HepG2 (cell line): ENCODE measurements around the gene ATP5MG. TPM values are rescaled to one million over a fixed set of nuclear protein-coding genes. Genes with fewer than 3 reads are reported as not detected.

ENCODE experiments used
- ATF1 ChIP-seq: IDR thresholded peaks from 2 replicates; pipeline ENCODE4 v1.6.1; 2016; ENCODE audit warnings: mild to moderate bottlenecking, control low read depth
- CBX2 ChIP-seq, 2 experiments: fragments of 200-600 bp in 1 of 2; sonication (generic); formaldehyde crosslinking in 1 of 2; IDR thresholded peaks; 2 replicates each; pipeline versions ENCODE4 v1.7.0 to v1.8.1; 2018 to 2022; ENCODE audit warnings: low read depth in 2 of 2, low read length in 1 of 2, mild to moderate bottlenecking in 1 of 2, missing genetic modification reagents in 1 of 2
- ESRRA ChIP-seq: sonication (generic); formaldehyde crosslinking; IDR thresholded peaks from 2 replicates; pipeline ENCODE4 v1.5.1; 2020; ENCODE audit warnings: mild to moderate bottlenecking, low read depth, missing genetic modification reagents
- GABPB1 ChIP-seq: IDR thresholded peaks from 2 replicates; pipeline ENCODE4 v1.6.1; 2016; ENCODE audit warnings: mild to moderate bottlenecking, missing genetic modification reagents, moderate library complexity, missing compliant biosample characterization
- GLI4 ChIP-seq: sonication (generic); formaldehyde crosslinking; IDR thresholded peaks from 2 replicates; pipeline ENCODE4 v1.5.1; 2020; ENCODE audit warnings: missing genetic modification reagents, mild to moderate bottlenecking, moderate library complexity, borderline replicate concordance
- LBX2 ChIP-seq: sonication (generic); formaldehyde crosslinking; IDR thresholded peaks from 2 replicates; pipeline ENCODE4 v1.5.0; 2020; ENCODE audit warnings: missing genetic modification reagents, mild to moderate bottlenecking, borderline replicate concordance
- NFATC3 ChIP-seq: sonication (generic); formaldehyde crosslinking; IDR thresholded peaks from 2 replicates; pipeline ENCODE4 v1.5.1; 2020; ENCODE audit warnings: mild to moderate bottlenecking, missing genetic modification reagents
- PTBP1 ChIP-seq: fragments of 200-400 bp; formaldehyde crosslinking; IDR thresholded peaks from 2 replicates; pipeline ENCODE4 v1.6.1; 2018; ENCODE audit warnings: low read length, low read depth; ENCODE audit not compliant: poor library complexity, severe bottlenecking
- SOX13 ChIP-seq, 3 experiments: fragments of 450-650 bp in 1 of 3; sonication (generic) in 1 of 3; formaldehyde crosslinking in 1 of 3; IDR thresholded peaks in 2 of 3; conservative IDR thresholded peaks in 1 of 3; 2 replicates each; pipeline versions ENCODE4 v1.5.0 to v1.6.1; 2016 to 2020; ENCODE audit warnings: antibody characterized with exemption in 1 of 3, mild to moderate bottlenecking in 1 of 3, missing compliant biosample characterization in 1 of 3, missing genetic modification reagents in 1 of 3, moderate library complexity in 1 of 3
- ZNF337 ChIP-seq: sonication (generic); formaldehyde crosslinking; IDR thresholded peaks from 2 replicates; pipeline ENCODE4 v1.5.1; 2020; ENCODE audit warnings: missing genetic modification reagents, low read depth, mild to moderate bottlenecking, borderline replicate concordance
- ZNF431 ChIP-seq: sonication (generic); formaldehyde crosslinking; IDR thresholded peaks from 2 replicates; pipeline ENCODE4 v1.9.0; 2022; ENCODE audit warnings: missing genetic modification reagents, low read depth, mild to moderate bottlenecking, borderline replicate concordance
- ZNF772 ChIP-seq: sonication (generic); formaldehyde crosslinking; IDR thresholded peaks from 2 replicates; pipeline ENCODE4 v1.5.0; 2020; ENCODE audit warnings: mild to moderate bottlenecking, missing genetic modification reagents
- ZNF83 ChIP-seq: sonication (generic); formaldehyde crosslinking; IDR thresholded peaks from 2 replicates; pipeline ENCODE4 v1.4.0; 2020; ENCODE audit warnings: missing genetic modification reagents, mild to moderate bottlenecking, borderline replicate concordance
- polyA plus RNA-seq, 8 experiments: library from polyadenylated mRNA; depleted of rRNA in 3 of 8; stranded (reverse) in 7 of 8; unstranded in 1 of 8; fragments of >200 nt; fragmentation: Illumina TruSeq in 4 of 8; extraction: Trizol in 4 of 8; gene quantifications; 2 replicates each; pipeline versions ENCODE4 v1.2.1 to v1.2.3, GENCODE V29; 2011 to 2016; ENCODE audit warnings: low read depth in 4 of 8, missing spikeins in 1 of 8, mixed read lengths in 1 of 8; ENCODE audit not compliant: insufficient read depth in 1 of 8
- total RNA-seq, 5 experiments: library from RNA; depleted of rRNA; stranded (reverse); fragments of >200 nt; fragmentation: Illumina TruSeq; extraction: Trizol; gene quantifications; 2 replicates each; pipeline ENCODE4 v1.2.3, GENCODE V29; 2016; ENCODE audit warnings: low read depth in 1 of 5
- TF ChIP-seq, protein P1 (sequence below): sonication (generic); formaldehyde crosslinking; IDR thresholded peaks from 2 replicates; pipeline ENCODE4 v1.4.0; 2020; ENCODE audit warnings: missing genetic modification reagents
- TF ChIP-seq, protein P2 (sequence below): sonication (generic); formaldehyde crosslinking; IDR thresholded peaks from 2 replicates; pipeline ENCODE4 v1.4.0; 2020; ENCODE audit warnings: missing genetic modification reagents
- TF ChIP-seq, protein P3 (sequence below): sonication (generic); formaldehyde crosslinking; conservative IDR thresholded peaks from 2 replicates; pipeline ENCODE4 v1.8.1; 2023; ENCODE audit warnings: missing genetic modification reagents

The ATP5MG gene
- total and polyA plus RNA-seq, 2 of the 13 experiments (the other 11 are each of a cell fraction or from before 2014, with no cell fraction given), result 260 to 320 TPM

GRCh38 chr11:118401151-118401879, at the start of gene ATP5MG (continued):
- TF ChIP-seq, protein P1, sequence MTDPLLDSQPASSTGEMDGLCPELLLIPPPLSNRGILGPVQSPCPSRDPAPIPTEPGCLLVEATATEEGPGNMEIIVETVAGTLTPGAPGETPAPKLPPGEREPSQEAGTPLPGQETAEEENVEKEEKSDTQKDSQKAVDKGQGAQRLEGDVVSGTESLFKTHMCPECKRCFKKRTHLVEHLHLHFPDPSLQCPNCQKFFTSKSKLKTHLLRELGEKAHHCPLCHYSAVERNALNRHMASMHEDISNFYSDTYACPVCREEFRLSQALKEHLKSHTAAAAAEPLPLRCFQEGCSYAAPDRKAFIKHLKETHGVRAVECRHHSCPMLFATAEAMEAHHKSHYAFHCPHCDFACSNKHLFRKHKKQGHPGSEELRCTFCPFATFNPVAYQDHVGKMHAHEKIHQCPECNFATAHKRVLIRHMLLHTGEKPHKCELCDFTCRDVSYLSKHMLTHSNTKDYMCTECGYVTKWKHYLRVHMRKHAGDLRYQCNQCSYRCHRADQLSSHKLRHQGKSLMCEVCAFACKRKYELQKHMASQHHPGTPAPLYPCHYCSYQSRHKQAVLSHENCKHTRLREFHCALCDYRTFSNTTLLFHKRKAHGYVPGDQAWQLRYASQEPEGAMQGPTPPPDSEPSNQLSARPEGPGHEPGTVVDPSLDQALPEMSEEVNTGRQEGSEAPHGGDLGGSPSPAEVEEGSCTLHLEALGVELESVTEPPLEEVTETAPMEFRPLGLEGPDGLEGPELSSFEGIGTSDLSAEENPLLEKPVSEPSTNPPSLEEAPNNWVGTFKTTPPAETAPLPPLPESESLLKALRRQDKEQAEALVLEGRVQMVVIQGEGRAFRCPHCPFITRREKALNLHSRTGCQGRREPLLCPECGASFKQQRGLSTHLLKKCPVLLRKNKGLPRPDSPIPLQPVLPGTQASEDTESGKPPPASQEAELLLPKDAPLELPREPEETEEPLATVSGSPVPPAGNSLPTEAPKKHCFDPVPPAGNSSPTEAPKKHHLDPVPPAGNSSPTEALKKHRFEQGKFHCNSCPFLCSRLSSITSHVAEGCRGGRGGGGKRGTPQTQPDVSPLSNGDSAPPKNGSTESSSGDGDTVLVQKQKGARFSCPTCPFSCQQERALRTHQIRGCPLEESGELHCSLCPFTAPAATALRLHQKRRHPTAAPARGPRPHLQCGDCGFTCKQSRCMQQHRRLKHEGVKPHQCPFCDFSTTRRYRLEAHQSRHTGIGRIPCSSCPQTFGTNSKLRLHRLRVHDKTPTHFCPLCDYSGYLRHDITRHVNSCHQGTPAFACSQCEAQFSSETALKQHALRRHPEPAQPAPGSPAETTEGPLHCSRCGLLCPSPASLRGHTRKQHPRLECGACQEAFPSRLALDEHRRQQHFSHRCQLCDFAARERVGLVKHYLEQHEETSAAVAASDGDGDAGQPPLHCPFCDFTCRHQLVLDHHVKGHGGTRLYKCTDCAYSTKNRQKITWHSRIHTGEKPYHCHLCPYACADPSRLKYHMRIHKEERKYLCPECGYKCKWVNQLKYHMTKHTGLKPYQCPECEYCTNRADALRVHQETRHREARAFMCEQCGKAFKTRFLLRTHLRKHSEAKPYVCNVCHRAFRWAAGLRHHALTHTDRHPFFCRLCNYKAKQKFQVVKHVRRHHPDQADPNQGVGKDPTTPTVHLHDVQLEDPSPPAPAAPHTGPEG, result no peak
- TF ChIP-seq ZNF337 (CRISPR knock-in tag), result no peak
- TF ChIP-seq SOX13 (IDR thresholded peaks at IDR 0.05), result no peak
- TF ChIP-seq SOX13 (CRISPR knock-in tag; conservative IDR thresholded peaks at IDR 0.05 in 1 of 2, IDR thresholded peaks at IDR 0.05 in 1 of 2), result no peak
- no peak for TF ChIP-seq PTBP1
- no peak for TF ChIP-seq ZNF431 (CRISPR knock-in tag)
- TF ChIP-seq GLI4, result peak; percentile 64; the same call in 1 of the 2 replicates
- TF ChIP-seq ESRRA (CRISPR knock-in tag), result no peak
- no peak for TF ChIP-seq LBX2 (CRISPR knock-in tag)
- no peak; the same call in 1 of the 2 replicates for TF ChIP-seq ZNF772
- peak; percentile 90; the same call in 1 of the 2 replicates for TF ChIP-seq NFATC3 (CRISPR knock-in tag)
- TF ChIP-seq ATF1 (CRISPR knock-in tag), result no peak; the same call in 1 of the 2 replicates
- TF ChIP-seq, protein P2, sequence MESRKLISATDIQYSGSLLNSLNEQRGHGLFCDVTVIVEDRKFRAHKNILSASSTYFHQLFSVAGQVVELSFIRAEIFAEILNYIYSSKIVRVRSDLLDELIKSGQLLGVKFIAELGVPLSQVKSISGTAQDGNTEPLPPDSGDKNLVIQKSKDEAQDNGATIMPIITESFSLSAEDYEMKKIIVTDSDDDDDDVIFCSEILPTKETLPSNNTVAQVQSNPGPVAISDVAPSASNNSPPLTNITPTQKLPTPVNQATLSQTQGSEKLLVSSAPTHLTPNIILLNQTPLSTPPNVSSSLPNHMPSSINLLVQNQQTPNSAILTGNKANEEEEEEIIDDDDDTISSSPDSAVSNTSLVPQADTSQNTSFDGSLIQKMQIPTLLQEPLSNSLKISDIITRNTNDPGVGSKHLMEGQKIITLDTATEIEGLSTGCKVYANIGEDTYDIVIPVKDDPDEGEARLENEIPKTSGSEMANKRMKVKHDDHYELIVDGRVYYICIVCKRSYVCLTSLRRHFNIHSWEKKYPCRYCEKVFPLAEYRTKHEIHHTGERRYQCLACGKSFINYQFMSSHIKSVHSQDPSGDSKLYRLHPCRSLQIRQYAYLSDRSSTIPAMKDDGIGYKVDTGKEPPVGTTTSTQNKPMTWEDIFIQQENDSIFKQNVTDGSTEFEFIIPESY (CRISPR knock-in tag), result no peak
- TF ChIP-seq, protein P3, sequence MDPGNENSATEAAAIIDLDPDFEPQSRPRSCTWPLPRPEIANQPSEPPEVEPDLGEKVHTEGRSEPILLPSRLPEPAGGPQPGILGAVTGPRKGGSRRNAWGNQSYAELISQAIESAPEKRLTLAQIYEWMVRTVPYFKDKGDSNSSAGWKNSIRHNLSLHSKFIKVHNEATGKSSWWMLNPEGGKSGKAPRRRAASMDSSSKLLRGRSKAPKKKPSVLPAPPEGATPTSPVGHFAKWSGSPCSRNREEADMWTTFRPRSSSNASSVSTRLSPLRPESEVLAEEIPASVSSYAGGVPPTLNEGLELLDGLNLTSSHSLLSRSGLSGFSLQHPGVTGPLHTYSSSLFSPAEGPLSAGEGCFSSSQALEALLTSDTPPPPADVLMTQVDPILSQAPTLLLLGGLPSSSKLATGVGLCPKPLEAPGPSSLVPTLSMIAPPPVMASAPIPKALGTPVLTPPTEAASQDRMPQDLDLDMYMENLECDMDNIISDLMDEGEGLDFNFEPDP (CRISPR knock-in tag), result no peak
- TF ChIP-seq CBX2 (IDR thresholded peaks at IDR 0.05; ENCODE audit: low read depth, low read length), result no peak
- TF ChIP-seq CBX2 (CRISPR knock-in tag; IDR thresholded peaks at IDR 0.05; ENCODE audit: low read depth), result no peak
- peak; percentile 14; the same call in 1 of the 2 replicates for TF ChIP-seq ZNF83
- peak; percentile 91 for TF ChIP-seq GABPB1 (CRISPR knock-in tag)
